Left colon (tissue), 2 donors: ENCODE measurements around the gene JMJD1C. TPM values are rescaled to one million over a fixed set of nuclear protein-coding genes. Genes with fewer than 3 reads are reported as not detected.
"Not testable (repeated sequence)": the region's sequence is repeated elsewhere in the genome, so short reads cannot be mapped to it uniquely, and the experiment has no call there.

ENCODE experiments used
- ATAC-seq: fragments of 200-7000 bp; cut with Tn5 transposase; one replicate; pipeline ENCODE4 v1.9.1; 2020; ENCODE audit warnings: mild to moderate bottlenecking, moderate library complexity
- DNase-seq, 2 donors: peaks; one replicate each; pipeline ENCODE4 v3.0.0-alpha.2; 2020
- intact Hi-C, 2 donors: fragments of 100-400 bp; cut with DNase I in 1 of 2; cut with micrococcal nuclease in 1 of 2; formaldehyde crosslinking; loops; one replicate each; pipeline versions ENCODE4 v1.11.2 to v1.14.0; 2022; cut with DNase I, micrococcal nuclease
- total RNA-seq, 2 donors: library from RNA; stranded (reverse); fragmentation: NEBNext Ultra II Directional; extraction: Animal tissue kit (Norgen Biotek cat#: 25700); gene quantifications; one replicate each; pipeline ENCODE4 v1.2.1, GENCODE V29; 2021
- donor health status: DM: no; HTN: no; CAD: no.
- donor health status: DM: yes; HTN: yes; CAD: no.

JMJD1C gene
- total RNA-seq, 2 donors from 2014 or later: 56.1 to 75.0 TPM

DNA sequence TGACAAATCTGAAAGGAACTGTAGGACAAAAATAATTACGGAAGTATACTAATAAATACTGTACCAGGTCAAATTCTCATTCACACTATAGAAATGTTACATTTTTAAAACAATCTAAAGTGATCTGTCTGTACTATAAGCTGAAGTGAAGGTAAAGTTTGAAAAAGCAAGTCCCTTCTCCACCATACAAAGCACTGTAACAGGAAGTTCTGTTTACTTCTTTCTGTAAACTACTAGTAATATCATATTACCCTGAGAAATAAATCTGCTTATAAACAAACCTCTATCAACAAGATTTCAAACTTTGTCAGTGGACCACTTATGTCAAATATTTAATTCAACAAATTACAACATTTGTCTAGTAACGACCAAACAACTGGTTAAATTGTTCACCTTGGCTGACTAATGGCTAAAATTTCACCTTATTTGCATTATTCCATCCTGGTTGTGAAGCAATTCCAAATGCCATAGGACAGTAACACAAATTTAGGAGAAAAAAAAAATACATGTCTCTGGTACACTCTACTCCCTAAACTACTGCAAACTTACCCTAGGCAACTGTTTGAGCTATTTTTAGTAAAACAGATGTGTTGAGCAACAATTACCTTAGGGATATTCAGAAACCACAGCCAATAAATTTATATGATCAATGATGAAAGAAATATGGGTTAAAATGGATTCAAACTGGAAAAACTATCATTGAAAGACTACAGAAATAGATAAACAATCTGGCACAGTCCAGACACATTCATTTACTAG is 206.7 kb downstream of the JMJD1C start:
- no peak for DNase-seq
- no peak for ATAC-seq
- intact Hi-C loops: no loop called here

GRCh38 chr10:63257778-63258177 is 208.0 kb downstream of the JMJD1C start:
- intact Hi-C loops: no loop called here
- DNase-seq (no peak), ATAC-seq (no peak)

GRCh38 chr10:63256009-63256773 is 209.6 kb downstream of the JMJD1C start:
- ATAC-seq: no peak
- intact Hi-C loops: no loop called here
- DNase-seq: no peak

GRCh38 chr10:63255316-63255715 is 210.5 kb downstream of the JMJD1C start:
- intact Hi-C loops: no loop called here
- DNase-seq (no peak), ATAC-seq (no peak)

DNA sequence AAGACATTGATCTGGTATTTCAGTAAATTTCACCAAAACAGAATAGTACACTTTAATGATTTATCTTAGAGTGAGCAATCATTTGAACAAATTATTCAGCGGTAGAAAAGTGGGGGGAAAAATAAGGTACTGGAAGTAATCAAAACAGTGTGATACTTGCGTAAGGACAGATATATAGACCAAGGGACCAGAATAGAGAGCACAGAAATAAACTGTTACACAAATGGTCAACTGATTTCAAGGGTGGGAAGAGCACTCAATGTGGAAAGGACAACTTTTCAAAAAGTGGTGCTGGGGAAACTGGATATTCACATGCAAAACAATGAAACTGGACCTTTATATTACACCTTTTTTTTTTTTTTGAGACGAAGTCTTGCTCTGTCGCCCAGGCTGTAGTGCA is 212.7 kb downstream of the JMJD1C start:
- ATAC-seq (no peak), DNase-seq (no peak)
- intact Hi-C loops: no loop called here

DNA sequence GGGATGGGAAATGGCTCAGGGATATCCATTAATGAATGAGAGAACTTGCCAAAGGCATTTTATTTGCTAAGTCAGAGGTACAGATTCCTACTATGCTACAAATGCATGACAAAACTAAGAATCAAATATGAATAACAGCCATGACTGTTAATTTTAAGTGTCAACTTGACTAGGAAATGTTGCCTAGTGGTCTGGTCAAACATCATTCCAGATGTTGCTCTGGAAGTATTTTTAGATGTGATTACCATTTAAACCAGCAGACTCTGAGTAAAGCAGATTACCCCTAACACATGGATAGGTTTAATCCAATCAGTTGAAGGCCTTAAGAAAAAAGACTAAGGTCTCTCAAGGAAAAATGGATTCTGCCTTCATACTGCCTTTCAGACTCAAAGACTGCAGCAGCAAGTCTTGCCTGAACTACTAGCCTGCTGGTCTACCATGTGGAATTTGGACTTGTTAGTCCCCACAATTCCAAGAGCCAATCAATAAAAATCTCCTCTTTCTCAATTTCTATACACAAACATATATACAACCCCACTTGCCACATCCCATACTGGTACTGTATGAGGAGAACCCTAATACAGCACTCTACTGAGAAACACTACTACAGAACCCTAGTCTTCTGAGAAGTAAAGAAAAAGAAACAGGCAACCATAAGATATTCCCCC is 213.5 kb downstream of the JMJD1C start:
- DNase-seq (no peak), ATAC-seq (no peak)
- intact Hi-C loops: no loop called here

DNA sequence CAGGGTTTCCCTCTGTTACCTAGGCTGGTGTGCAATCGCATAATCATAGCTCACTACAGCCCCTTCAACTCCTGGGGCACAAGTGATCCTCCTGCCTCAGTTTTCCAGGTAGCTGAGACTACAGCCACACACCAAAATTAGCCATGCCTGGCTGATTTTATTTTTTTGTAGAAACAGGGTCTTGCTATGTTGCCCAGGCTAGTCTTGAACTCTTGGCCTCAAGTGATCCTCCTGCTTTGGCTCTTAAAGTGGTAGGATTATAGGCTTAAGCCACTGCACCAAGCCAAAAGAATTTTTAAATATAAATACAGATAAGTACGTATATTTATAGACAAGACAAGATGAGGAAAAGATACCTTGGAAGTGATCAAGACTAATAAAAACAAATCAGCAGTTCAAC is 215.7 kb downstream of the JMJD1C start:
- intact Hi-C loops: no loop called here
- DNase-seq (no peak), ATAC-seq (no peak)

GRCh38 chr10:63247771-63248170 is 218.0 kb downstream of the JMJD1C start:
- intact Hi-C loops: no loop called here
- ATAC-seq (no peak), DNase-seq (no peak)

- DNase-seq: no peak
- no peak for ATAC-seq
- intact Hi-C loops: no loop called here
Measured at GRCh38 chr10:63246356-63246755, 219.4 kb downstream of the JMJD1C start.

DNA sequence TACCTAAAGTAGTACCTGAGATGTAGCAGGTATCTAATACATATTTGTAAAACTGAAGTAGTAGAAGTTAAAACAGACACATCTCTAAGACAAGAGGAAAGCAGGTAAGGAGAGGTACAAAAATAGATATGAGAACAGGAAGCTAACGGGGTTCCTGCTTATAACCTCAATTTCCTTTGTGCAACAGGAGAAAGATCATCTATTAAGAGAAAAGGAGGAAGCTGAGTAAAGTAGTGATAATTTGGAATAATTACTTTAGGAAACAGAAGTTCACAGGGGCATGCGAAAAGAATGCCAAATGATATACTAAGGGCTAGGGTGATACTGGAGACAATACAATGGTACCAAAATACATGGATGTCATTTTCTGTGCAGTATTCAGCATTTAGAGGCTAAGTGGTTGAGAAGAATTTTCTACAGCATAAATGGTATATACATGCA is 223.9 kb downstream of the JMJD1C start:
- no peak for ATAC-seq

DNA sequence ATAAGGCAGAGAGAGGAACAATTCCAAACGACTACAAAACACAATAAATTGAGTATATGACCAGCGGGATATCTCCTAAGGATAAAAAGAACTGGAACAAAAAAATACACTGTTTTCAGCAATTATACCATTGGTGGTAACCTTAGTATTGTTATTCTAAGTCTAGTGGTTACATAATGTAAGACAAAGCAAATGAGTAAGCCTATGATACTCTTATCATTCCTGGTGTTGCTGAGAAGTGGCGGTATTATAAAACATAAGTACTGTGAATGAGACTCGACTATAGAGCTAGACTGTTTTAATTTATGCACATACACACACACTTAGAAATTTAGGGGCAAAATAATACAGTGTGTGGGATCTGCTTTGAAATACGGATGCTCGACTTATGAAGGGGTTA is 225.0 kb downstream of the JMJD1C start:
- ATAC-seq (no peak), DNase-seq (no peak)
- intact Hi-C loops: no loop called here

More for the DNA sequence above, 223.9 kb downstream of the JMJD1C start:
- intact Hi-C loops: no loop called here
- no peak for DNase-seq

- ATAC-seq (no peak), DNase-seq (no peak)
- intact Hi-C loops: no loop called here
Measured at GRCh38 chr10:63238501-63238900, 227.3 kb downstream of the JMJD1C start.

DNA sequence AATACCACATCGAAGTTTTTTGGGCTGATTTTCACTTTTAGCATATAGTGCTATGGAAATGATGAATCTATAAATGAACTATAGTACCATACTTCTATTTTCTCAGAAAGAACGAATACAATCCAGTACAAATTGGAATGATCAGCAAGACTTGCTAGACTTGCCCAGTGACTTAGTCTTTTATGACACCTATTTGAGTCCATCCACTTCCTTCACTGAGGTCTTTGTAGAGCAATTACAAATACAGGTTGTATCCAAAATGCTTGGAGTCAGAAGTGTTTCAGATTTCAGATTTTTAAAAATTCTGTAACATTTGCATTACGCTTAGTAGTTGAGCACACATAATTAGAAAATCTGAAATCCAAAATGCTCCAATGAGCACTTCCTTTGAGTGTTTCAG is 228.4 kb downstream of the JMJD1C start:
- ATAC-seq (peak; percentile 88), DNase-seq (no peak)
- intact Hi-C loops: no loop called here

DNA sequence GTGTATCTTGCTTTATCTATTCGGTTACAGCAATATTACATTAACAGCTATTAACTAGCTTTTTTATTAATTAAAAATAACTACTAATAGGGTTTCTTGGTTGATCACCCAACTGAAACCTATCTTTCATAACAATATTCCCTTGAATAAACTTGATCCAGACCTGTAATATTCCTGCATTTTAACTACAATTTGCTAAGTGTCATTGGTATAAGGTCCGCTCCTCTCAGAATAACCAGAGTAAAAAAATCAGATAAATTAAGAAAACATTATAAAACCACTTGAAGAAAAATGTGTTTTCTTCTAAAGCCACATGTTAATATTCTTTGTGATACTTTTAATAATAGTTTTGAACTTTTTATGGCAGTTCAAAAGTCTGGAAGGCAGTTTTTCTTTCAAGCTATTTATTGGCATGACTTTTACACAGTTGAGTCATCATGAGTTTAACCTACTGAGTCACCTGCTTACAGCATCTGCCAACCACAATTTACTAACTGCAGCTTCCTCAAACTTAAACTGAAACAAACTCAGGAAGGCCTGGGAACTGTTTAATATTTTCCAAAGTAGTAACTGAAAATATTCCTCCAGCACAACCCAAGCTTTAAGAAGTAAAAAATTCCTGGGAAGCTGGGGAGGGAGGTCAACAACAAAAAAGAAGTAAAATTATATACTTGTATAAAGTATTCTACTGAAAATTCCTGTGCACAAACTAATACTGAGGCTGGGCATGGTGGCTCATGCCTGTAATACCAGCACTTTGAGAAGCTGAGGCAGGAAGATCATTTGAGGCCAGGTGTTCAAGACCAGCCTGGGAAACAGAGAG is 229.5 kb downstream of the JMJD1C start:
- ATAC-seq: peak; percentile 91
- no peak for DNase-seq
- intact Hi-C loops: no loop called here

GRCh38 chr10:63235136-63235535 is 230.6 kb downstream of the JMJD1C start:
- ATAC-seq, intact Hi-C loops: not testable (repeated sequence)

DNA sequence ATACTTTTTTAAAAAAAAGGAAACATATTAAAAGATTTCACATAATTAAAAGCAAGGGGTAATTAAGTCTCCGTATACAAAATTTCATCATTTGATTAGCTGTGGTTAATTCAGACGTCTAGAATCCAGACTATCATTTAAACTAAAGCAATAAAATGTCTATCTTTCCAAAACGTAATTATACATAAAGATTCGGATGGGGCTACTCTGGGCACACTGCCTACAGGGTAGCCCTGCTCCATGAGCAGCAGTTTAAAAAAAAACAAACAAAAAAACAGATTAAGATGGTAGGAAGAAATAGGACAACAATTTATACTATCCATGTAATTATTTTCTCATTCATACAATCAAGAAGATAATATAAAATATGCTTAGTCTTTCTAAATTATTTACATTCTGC is 236.6 kb downstream of the JMJD1C start:
- DNase-seq: no peak
- ATAC-seq: no peak
- intact Hi-C loops: no loop called here

More at GRCh38 chr10:63235136-63235535, 230.6 kb downstream of the JMJD1C start:
- DNase-seq: not testable (repeated sequence)

GRCh38 chr10:63228237-63228636 is 237.5 kb downstream of the JMJD1C start:
- DNase-seq (no peak), ATAC-seq (no peak)
- intact Hi-C loops: no loop called here

DNA sequence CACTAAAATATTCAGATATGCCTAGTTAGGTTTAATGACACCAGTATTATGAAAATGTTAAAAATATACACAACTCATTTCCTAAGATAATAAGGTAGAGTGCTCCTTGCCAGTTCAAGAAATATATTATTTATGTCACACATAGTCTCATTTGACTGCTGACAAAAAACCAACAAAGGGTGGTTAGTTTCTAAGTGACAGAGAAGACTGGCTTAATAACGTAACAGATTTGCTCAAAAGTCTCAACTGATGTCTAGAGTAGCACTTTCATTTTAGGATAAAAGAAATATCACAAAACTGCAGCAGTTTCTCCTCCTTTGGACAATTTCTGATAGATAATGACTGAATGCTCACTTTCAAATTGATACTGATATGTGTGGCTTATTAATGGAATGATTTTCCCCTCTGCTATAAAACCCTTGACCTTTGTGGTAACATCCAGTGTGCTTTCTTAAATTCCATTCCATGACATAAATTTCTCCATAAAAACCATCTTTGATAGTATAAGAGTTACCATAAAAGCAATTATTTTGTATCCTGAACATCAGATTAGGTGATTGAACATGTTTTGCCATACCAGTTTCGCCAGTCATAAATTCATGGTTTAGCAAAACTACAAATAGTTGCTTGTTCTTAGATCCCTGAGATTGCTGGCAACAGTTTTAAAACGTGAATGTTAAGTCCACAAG is 238.4 kb downstream of the JMJD1C start:
- ATAC-seq: no peak

More for the DNA sequence above, 238.4 kb downstream of the JMJD1C start:
- no peak for DNase-seq
- intact Hi-C loops: no loop called here
